ENCODE results near the gene LRP10. TPM values are rescaled to one million over a fixed set of nuclear protein-coding genes. Genes with fewer than 3 reads are reported as not detected.

LRP10 gene
- total and polyA plus RNA-seq, 2 of the 4 experiments (the other 2 are of a cell fraction): 25.1 to 118 TPM

DNA sequence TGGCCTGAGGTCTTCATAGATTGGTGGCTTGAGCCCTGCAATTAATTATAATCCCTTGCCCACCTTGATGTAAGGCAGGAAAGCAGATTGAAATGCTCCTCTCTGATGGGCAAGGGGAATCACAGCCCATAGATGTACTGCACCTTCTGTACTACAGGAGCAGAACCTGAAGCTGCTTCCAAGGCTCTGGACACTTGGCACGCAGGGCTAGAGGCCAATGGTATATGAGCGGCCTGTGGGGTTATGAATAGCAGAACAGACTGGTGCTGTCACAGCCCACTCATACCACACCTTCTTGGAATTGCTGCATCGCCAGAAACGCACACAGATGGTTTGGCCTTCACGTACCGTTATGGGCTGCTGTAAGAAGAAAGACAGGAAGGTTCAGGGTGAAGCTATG lies 49.2 kb downstream of the LRP10 start:
- no peak overlapping the region for H3K18ac ChIP-seq (ENCODE audit: low read depth, low read length)
- peaks cover 9% of the 10 kb centered on the region for H3K4me1 ChIP-seq (ENCODE audit: control insufficient read depth, insufficient read depth, low read length)
- no peak overlapping the region for H4K91ac ChIP-seq (ENCODE audit: insufficient read depth, low read depth, low read length)
- H2AK9ac ChIP-seq (replicated peaks; ENCODE audit: low read depth, low read length, poor library complexity): no peak overlapping the region
- no peak overlapping the region for H2BK5ac ChIP-seq (ENCODE audit: low read depth, low read length, poor library complexity, severe bottlenecking)
- H4K8ac ChIP-seq (ENCODE audit: low read depth in 2 of 2, low read length in 2 of 2): no peak overlapping the region
- no peaks in the 10 kb centered on the region for H4K20me1 ChIP-seq (ENCODE audit: insufficient read depth, low read length)
- H3K36me3 ChIP-seq (ENCODE audit: control insufficient read depth, insufficient read depth, low read length): peaks cover 29% of the 10 kb centered on the region
- TF ChIP-seq, protein P1, sequence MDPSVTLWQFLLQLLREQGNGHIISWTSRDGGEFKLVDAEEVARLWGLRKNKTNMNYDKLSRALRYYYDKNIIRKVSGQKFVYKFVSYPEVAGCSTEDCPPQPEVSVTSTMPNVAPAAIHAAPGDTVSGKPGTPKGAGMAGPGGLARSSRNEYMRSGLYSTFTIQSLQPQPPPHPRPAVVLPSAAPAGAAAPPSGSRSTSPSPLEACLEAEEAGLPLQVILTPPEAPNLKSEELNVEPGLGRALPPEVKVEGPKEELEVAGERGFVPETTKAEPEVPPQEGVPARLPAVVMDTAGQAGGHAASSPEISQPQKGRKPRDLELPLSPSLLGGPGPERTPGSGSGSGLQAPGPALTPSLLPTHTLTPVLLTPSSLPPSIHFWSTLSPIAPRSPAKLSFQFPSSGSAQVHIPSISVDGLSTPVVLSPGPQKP (IDR thresholded peaks at IDR 0.05; ENCODE audit: borderline replicate concordance, low read depth, low read length): no peak
- TF ChIP-seq CEBPB (IDR thresholded peaks at IDR 0.05; ENCODE audit: low read depth, low read length) (no peak), RCOR1 (IDR thresholded peaks at IDR 0.05; ENCODE audit: insufficient replicate concordance, low read length) (no peak), MAZ (IDR thresholded peaks at IDR 0.05; ENCODE audit: borderline replicate concordance, low read depth, low read length) (no peak), MXI1 (IDR thresholded peaks at IDR 0.05; ENCODE audit: borderline replicate concordance, low read depth, low read length) (no peak), RAD21 (IDR thresholded peaks at IDR 0.05; ENCODE audit: low read length) (no peak), RFX5 (IDR thresholded peaks at IDR 0.05; ENCODE audit: low read depth, low read length) (no peak), MAFK (IDR thresholded peaks at IDR 0.05; ENCODE audit: low read depth, low read length) (no peak), POLR2A (IDR thresholded peaks at IDR 0.05; ENCODE audit: low read depth, low read length) (no peak), CHD1 (IDR thresholded peaks at IDR 0.05; ENCODE audit: low read depth, low read length) (no peak)
- TF ChIP-seq, protein P2, sequence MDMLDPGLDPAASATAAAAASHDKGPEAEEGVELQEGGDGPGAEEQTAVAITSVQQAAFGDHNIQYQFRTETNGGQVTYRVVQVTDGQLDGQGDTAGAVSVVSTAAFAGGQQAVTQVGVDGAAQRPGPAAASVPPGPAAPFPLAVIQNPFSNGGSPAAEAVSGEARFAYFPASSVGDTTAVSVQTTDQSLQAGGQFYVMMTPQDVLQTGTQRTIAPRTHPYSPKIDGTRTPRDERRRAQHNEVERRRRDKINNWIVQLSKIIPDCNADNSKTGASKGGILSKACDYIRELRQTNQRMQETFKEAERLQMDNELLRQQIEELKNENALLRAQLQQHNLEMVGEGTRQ (IDR thresholded peaks at IDR 0.05; ENCODE audit: low read depth, low read length): no peak
- H2BK120ac ChIP-seq (ENCODE audit: low read depth, low read length): no peak overlapping the region
- peaks cover 15 to 48% of the 10 kb centered on the region in 2 experiments for H3K79me1 ChIP-seq (ENCODE audit: low read depth in 1 of 2, low read length in 2 of 2)
- no peak overlapping the region for H3K27ac ChIP-seq (ENCODE audit: insufficient read depth, low read length)
- DNase-seq (no peak), ATAC-seq (ENCODE audit: low read depth) (no peak)
- peaks cover 8% of the 10 kb centered on the region for H3K9me1 ChIP-seq (ENCODE audit: insufficient read depth, low read length)
- no peaks in the 10 kb centered on the region for H3K9me3 ChIP-seq (ENCODE audit: control insufficient read depth, insufficient read depth, low read length)
- H3K4ac ChIP-seq (ENCODE audit: low read depth, low read length): no peak overlapping the region
- H2BK20ac ChIP-seq (ENCODE audit: low read depth, low read length): no peak overlapping the region
- H3K56ac ChIP-seq (ENCODE audit: extremely low read depth, insufficient read depth, low read length): no peak overlapping the region
- no peak overlapping the region for H3K23ac ChIP-seq (ENCODE audit: low read depth, low read length)
- in situ Hi-C loops (cut with MboI; ENCODE audit: low sequenced_read_pairs) (no loop called here), dilution Hi-C loops (cut with HindIII; ENCODE audit: low sequenced_read_pairs, unreplicated experiment) (no loop called here), intact Hi-C loops (cut with micrococcal nuclease) (no loop called here)
- no CpG with 5 or more reads among the region's 6 CpGs for WGBS, 2 experiments (ENCODE audit: extremely low coverage in 2 of 2, insufficient read length in 1 of 2)
- H2AK5ac ChIP-seq (ENCODE audit: low read depth, low read length): no peak overlapping the region
- no peak overlapping the region for H4K5ac ChIP-seq (ENCODE audit: low read depth, low read length)
- BruUV-seq (replicated peaks): no TSS peak
- H2AFZ ChIP-seq (replicated peaks; ENCODE audit: low read length, poor library complexity): no peak overlapping the region
- no peak overlapping the region for H3K4me2 ChIP-seq (ENCODE audit: low read depth, low read length)
- H3K27me3 ChIP-seq (ENCODE audit: control insufficient read depth, insufficient read depth, low read length): no peaks in the 10 kb centered on the region
- no peak overlapping the region for H3K9ac ChIP-seq (ENCODE audit: low read depth, low read length)
- H3K4me3 ChIP-seq (ENCODE audit: insufficient read depth, low read depth, low read length): no peak overlapping the region
- H3K14ac ChIP-seq (replicated peaks; ENCODE audit: low read depth, low read length): no peak overlapping the region
- CTCF ChIA-PET: interaction anchor here (0.6 kb wide), 1 partner anchor 635 kb away, joined by 3 read pairs; no protein-coding TSS in a partner anchor
- POLR2A ChIA-PET (ENCODE audit: unreplicated experiment): no interaction called here
- no peak overlapping the region for H2BK15ac ChIP-seq (ENCODE audit: low read depth, low read length)
